ENCODE data around the gene ABCA6.

GRCh38 chr17:69134112-69134511 lies 7.6 kb downstream of the ABCA6 start:
- TF ChIP-seq CTCF (IDR thresholded peaks at IDR 0.05; ENCODE audit: borderline replicate concordance, extremely low read depth, low read length, poor library complexity, severe bottlenecking), result no peak
- TF ChIP-seq EZH2 (IDR thresholded peaks at IDR 0.05; ENCODE audit: borderline replicate concordance, low read depth, low read length, severe bottlenecking), result no peak

Data from DND-41 (cell line).